Activated CD4-positive, alpha-beta T cell treated with anti-CD3 and anti-CD28 coated beads for 4 hours (primary cell): ENCODE results near the gene SMARCD3.

Experiments
- DNase-seq, 2 donors: peaks; one replicate each; pipeline ENCODE4 v3.0.0-alpha.2; 2020

Gene SMARCD3

DNA sequence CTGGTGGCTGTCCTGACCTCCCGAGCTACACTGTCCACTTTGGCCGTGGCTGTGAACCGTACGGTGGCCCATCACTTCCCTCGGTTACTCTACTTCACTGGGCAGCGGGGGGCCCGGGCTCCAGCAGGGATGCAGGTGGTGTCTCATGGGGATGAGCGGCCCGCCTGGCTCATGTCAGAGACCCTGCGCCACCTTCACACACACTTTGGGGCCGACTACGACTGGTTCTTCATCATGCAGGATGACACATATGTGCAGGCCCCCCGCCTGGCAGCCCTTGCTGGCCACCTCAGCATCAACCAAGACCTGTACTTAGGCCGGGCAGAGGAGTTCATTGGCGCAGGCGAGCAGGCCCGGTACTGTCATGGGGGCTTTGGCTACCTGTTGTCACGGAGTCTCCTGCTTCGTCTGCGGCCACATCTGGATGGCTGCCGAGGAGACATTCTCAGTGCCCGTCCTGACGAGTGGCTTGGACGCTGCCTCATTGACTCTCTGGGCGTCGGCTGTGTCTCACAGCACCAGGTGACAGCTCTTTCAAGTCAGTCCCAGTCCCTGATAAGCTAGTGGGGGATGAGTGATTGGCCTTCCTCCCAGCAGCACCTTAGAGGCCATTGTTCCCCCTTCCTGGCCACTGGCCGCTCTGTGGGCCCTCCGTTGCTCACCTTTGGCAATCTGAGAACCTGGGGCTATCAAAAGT lies 13.3 kb downstream of the SMARCD3 start:
- no peak for DNase-seq

GRCh38 chr7:151233804-151234203 lies 14.7 kb downstream of the SMARCD3 start:
- no peak for DNase-seq

DNA sequence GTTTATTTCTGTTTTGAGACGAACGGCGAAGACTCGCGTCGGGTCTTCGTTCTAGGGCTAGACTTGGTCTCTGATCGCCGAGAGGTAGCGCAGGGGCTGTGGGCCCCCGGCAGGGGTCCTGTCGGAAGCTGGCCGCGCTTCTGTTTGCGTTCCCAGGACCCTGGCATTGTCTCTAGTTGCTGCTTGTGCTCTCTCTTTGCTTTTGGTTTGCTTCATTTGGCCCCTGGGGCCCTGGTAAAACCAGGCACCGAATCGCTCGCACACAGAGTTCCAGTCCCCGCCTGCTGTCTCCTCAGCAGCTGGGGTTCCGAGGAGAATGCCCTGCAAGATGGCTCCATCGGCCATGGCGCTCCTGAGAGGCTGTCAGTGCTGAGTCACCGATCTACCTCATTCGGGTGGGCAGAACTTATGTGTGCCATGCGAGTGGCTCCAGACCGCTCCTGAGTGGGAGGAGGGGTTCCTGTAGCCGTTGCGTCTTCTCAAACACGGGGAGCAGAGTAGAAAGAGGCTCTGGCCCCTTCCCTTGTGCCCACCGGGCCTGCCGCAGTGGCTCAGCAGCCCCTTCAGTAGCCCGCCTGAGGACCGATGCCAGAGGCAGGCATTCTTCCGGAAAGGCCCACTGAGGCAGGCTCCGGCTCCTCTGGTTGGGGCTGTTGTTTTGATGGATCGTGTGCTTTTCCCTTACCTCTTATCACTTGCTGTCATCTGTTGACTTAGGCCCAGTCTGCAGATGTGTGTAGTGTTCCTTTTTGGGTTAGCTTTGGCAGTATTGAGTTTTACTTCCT lies 15.4 kb downstream of the SMARCD3 start:
- DNase-seq = peak; percentile 74 to 80

DNA sequence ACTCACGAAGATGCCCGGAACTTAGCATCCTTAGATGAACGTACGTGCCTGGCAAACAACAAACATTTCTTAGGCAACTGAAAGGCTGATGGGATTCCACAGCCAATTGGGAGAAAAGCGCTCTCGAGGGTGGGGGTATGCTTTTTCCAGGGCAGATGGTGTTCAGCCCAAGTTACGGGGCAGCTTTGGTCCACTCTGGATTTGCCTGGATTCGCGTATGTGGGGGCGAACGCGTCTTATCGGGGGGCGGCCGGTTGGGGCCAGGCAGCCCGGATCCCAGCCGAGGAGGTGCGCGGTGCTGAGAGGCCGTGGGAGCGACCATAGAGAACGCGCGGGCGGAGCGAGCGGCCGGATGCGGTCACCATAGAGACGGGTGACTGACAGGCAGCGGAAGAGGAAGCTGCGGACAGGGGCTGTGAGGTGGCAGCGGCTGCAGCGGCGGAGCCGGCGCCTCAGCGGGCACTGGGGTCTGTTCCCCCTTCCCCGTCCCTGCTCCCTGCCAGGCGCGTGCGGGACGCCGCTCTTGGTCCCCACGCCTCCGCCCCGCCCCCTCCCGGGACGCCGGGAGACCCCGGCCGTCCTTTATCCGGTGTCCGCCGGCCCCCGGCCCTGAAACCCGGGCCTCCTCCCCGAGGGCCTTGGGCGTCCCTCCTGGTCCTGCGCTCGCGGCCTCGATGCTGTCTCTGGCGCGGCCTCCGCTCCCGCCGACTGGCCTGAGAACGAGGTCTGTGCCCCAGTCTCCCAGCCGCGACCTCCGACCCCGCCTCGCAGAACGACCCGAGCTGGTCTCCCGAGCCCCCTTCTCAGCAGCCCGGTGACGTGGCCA lies 16.2 kb downstream of the SMARCD3 start, which contains the start of gene CHPF2:
Gene CHPF2, plus strand, starts transcription at position 393 of the 826 bp plus-strand sequence. CDS start 1,529 bp downstream, outside the sequence.
- DNase-seq = peak; percentile 87

- DNase-seq = no peak
Measured at GRCh38 chr7:151231080-151231479, 17.4 kb downstream of the SMARCD3 start.

GRCh38 chr7:151229249-151229648 lies 19.2 kb downstream of the SMARCD3 start:
- no peak for DNase-seq

GRCh38 chr7:151228024-151228866 lies 20.2 kb downstream of the SMARCD3 start:
- no peak for DNase-seq

DNA sequence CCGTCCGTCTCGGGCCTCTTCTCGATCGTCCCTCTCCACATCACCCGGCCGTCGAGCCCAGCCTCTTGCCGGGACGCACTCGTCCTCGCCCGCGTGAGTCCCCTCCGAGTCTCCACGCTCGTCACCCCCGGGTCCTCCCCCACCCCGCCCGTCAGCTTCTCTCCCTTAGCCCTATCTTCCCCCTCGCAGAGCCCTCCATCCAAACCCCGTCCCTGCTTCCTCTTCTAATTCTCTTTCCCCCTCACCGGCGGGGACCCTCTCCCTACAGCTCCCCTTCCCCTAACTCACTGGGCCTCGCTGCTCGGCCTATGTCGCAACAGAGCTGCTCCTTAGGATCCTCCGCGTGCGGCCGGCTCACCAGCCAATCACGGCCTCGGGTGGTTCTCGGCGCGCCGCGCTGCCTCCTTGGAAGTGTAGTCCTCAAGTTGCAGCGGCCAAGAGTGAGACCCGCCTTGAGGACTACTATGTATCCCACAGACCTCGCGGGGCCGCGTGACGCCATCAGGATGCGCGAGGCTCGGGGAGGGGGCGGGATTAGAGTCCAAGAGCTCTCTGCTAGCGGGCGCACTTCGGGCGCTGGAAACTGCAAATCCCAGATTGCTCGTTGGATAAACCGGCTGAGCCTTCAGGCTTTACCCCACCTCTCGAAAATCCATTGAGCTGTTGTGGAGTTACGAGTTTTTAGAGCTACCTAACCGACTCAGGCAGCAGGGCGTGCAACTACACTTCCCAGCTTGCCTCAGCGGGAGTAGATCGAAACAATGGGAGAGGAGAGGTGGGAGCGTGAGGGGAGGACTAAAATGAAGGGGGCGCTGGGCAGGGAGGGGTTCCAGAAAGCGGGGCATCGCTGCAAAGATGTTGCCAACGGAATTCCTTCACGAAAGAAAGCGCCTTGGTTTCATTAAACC lies 21.4 kb downstream of the SMARCD3 start, which contains the start of gene ABCF2:
Gene ABCF2, minus strand, starts transcription at position 331 of the 908 bp plus-strand sequence. CDS start 747 bp downstream, outside the sequence.
- peak; percentile 96 to 99 for DNase-seq

- no peak for DNase-seq
Measured at GRCh38 chr7:151226560-151226874, 22.0 kb downstream of the SMARCD3 start.

GRCh38 chr7:151225948-151226510 lies 22.5 kb downstream of the SMARCD3 start:
- DNase-seq = no peak

DNA sequence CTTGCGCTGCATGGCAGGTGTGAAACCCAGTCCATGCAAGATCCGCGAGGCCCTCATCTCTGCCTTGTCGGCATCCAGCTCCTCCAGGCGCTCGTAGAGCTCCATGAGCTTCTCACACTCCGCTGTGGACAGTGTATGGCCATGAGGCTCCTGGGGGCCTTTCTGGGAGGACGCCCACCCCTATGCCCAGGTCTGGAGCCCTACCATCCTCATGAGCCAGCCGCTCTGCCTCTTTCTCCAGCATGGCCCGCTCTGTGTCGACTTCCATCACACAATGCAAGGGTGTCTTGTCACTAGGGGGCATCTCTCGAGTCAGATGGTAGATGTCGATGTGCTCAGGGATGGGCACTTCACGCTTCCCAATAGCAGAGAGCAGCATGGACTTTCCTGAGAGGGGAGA lies 24.8 kb downstream of the SMARCD3 start:
- DNase-seq = no peak

DNA sequence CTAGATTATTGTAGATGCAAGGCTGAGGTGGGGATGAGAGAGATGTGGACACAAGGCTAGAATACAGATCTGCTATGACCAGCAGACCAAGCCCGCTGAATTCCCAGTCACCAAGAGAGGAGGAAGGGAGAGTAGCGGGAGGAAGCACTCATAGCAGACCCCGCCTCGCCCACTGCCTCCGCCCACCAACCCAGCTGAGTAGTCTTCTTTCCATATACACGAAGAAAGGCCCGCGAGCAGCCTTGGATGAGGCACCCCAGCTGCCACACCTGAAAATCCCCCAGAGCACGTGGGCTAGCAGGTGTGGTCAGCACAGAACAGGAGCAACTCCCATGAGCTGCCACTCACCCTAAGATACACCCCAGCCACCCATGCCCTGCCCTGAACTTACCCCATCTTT lies 30.3 kb downstream of the SMARCD3 start:
- no peak for DNase-seq

DNA sequence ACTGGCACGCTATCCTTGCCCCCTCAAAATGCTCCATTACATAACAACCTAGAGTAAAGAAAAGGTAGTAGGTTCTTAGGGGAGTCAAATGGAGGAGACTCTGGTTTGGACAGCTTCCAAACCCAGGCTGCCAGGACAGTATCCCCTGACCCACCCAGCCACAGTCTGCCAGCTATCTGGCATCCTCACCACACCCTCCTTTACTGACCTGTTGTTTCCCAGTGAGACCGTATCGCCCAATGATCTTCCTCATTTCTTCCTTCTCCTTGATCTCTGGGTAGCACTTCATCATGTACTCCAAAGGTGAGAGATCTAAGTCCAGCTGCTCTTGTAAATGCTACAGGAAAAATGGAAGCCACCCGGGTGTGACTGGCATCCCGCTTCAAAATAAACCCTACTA lies 33.1 kb downstream of the SMARCD3 start:
- no peak for DNase-seq

DNA sequence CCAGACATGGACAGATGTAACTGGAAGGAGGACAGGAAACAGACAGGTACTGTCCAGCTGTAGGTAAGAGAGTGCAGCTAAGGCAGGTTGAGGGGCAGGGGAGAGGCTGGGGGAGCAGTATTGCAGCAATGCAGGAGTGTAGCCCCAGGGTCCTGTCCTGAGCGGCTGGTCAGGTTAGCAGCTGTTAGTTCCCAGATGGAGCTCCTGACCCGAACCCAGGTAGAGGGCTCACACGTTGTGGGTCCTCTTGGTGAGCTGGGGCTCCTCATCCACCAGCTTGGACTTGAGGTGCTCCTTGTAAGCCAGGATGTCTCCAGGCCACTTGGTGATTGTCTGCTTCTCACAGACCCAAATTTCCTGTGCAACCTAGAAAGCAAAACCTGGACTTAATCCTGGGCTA lies 34.7 kb downstream of the SMARCD3 start:
- DNase-seq = no peak

GRCh38 chr7:151212626-151213025 lies 35.9 kb downstream of the SMARCD3 start:
- no peak for DNase-seq

- no peak for DNase-seq
Measured at GRCh38 chr7:151211155-151211772, 37.2 kb downstream of the SMARCD3 start.

DNA sequence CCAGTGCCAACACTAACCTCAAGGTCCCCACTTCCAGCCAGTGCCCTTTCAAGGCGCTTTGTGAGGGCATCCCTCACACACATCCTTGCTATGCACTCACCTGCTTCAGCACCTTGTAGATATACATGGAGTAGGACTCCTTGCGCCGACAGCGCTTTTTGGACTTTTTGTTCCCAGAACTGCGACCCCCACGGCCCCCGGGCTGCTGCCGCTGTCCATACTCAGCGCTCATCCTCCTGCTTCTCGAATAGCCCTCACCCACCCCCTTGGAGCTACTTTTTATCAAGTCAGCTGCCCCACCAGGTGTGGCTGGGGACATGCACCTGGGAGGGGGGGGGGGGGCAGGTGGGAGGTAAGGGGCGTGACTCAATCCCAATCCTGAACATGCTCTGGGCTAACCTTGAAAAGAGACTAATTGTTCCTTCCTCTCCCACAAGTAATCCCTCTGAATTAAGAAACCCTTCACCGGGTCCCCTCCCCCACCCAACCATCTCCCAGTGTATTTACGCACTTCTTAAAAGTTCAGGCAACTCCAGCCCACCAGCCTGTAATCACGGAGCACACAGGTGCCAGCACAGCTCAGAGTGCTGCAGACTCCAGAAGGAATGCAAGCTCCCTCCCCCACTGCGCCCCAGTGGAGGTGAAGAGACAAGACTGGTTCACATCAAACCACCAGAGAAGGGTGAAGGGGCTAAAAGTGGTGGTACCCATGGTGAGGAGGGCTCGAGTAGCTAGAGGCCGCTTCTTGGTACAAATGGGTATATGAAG lies 38.2 kb downstream of the SMARCD3 start, which contains the start of gene H2BK1:
Gene H2BK1, minus strand, starts transcription at position 402 of the 768 bp plus-strand sequence. Its CDS starts 170 bp downstream, at position 232.
- no peak for DNase-seq

DNA sequence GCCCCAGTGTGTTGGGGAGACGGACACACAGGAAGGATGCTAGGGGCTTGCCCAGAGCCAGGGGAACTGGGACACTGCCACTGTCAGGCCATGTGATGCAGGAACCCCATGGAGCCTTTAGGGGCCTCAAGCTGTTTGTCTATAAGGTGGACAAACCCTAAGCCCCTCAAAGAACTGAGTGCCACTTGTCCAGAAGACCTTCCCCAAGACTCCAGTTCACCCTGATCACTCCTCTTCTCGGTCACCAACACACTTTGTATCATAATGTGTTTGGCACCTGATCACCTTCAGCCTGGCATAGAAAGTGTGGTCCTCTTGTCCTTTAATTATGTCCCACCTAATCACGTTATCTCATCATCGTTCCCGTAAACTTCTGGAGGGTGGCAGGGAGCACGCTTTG lies 38.9 kb downstream of the SMARCD3 start:
- no peak for DNase-seq

- no peak for DNase-seq
Measured at GRCh38 chr7:151208253-151208862, 40.1 kb downstream of the SMARCD3 start.
